Measurements from ENCODE around the gene BTG4. TPM values are rescaled to one million over a fixed set of nuclear protein-coding genes. Genes with fewer than 3 reads are reported as not detected.

BTG4 gene
- total and polyA plus RNA-seq, 2 of the 8 experiments (the other 6 are each of a cell fraction or from before 2014, with no cell fraction given), result 0.06 TPM; not detected in 1

- Histone ChIP-seq H2BK5ac (ENCODE audit: low read depth, low read length) (no peak overlapping the region), H3K4me1 (replicated peaks in 1 of 4; ENCODE audit: control insufficient read depth in 3 of 4, insufficient read depth in 4 of 4, low read length in 3 of 4) (peaks cover 0 to 6% (median 2%) of the 10 kb centered on the region in 4 experiments; a peak in 4 of 7 replicates), H3K36me3 (ENCODE audit: control insufficient read depth in 2 of 4, insufficient read depth in 4 of 4, low read length in 3 of 4) (no peaks in the 10 kb centered on the region), H3K79me1 (ENCODE audit: low read depth, low read length) (no peaks in the 10 kb centered on the region), H3K4me3 (ENCODE audit: extremely low read depth in 1 of 4, insufficient read depth in 2 of 4, low read depth in 3 of 4, low read length in 4 of 4) (no peak overlapping the region), H3K23me2 (ENCODE audit: low read depth, low read length) (peaks cover 2% of the 10 kb centered on the region; the same call in 1 of the 2 replicates), H3K79me2 (ENCODE audit: control insufficient read depth in 1 of 2, insufficient read depth in 2 of 2, low read length in 2 of 2) (no peaks in the 10 kb centered on the region), H3K18ac (ENCODE audit: extremely low read depth, low read length) (no peak overlapping the region), H2BK15ac (ENCODE audit: low read length) (0 out of 2 replicates have a peak overlapping the region, but pooled peaks have one; percentile 16), H3K4ac (replicated peaks; ENCODE audit: insufficient read length, low read depth, low read length) (no peak overlapping the region), H3K9ac (replicated peaks in 1 of 4; ENCODE audit: extremely low read depth in 1 of 4, low read depth in 3 of 4, low read length in 3 of 4) (no peak overlapping the region), H2AK5ac (ENCODE audit: low read depth, low read length) (no peak overlapping the region), H4K91ac (replicated peaks; ENCODE audit: insufficient read length, low read length) (no peak overlapping the region), H3K9me3 (ENCODE audit: insufficient read depth in 2 of 2, low read depth in 1 of 2, low read length in 1 of 2) (no peaks in the 10 kb centered on the region), H4K8ac (ENCODE audit: extremely low read depth, insufficient read depth, low read length) (no peak overlapping the region), H2BK20ac (ENCODE audit: low read length) (no peak overlapping the region), H2BK12ac (ENCODE audit: low read depth, low read length) (no peak overlapping the region), H3K27me3 (replicated peaks in 1 of 4; ENCODE audit: control insufficient read depth in 3 of 4, extremely low read depth in 1 of 4, insufficient read depth in 3 of 4, low read length in 3 of 4) (0 out of 7 replicates have a peak, but pooled peaks cover 0 to under 1% (median 0%) of the 10 kb centered on the region in 4 experiments), H2AFZ (ENCODE audit: low read length) (peak overlapping the region; percentile 20; the same call in 1 of the 2 replicates), H3K23ac (ENCODE audit: insufficient read length) (no peak overlapping the region), H3K56ac (replicated peaks; ENCODE audit: insufficient read length, low read depth, low read length) (no peak overlapping the region), H4K20me1 (replicated peaks in 1 of 2; ENCODE audit: control insufficient read depth in 1 of 2, insufficient read depth in 2 of 2, low read length in 2 of 2) (no peaks in the 10 kb centered on the region), H2BK120ac (replicated peaks; ENCODE audit: low read depth, low read length) (no peak overlapping the region), H3K27ac (ENCODE audit: low read depth, low read length) (no peak overlapping the region), H3K4me2 (ENCODE audit: insufficient read depth in 1 of 2, low read depth in 2 of 2, low read length in 2 of 2) (no peak overlapping the region), H4K5ac (ENCODE audit: insufficient read length, low read depth, low read length) (no peak overlapping the region), H3K14ac (ENCODE audit: insufficient read length) (no peak overlapping the region)
- FAIRE-seq (no peak), DNase-seq (ENCODE audit: low read depth in 1 of 2, low spot score in 2 of 2) (no peak)
- WGBS, 2 experiments (ENCODE audit: extremely low coverage in 1 of 2, insufficient coverage in 1 of 2, insufficient read length in 1 of 2, insufficient replicate concordance in 2 of 2, low coverage in 1 of 2, low lambda C conversion rate in 2 of 2, missing lambda C conversion rate in 1 of 2), result 93% methylated on average over 2 of the region's 2 CpGs; no CpG with 5 or more reads in 1 of the 2 experiments
- CTCF ChIA-PET (ENCODE audit: partially characterized antibody), result interaction anchor here (0.6 to 5.5 kb wide), 27 partner anchors 8 to 424 kb away, joined by 3 to 72 read pairs (median 6); partner anchors contain the start of genes HOATZ, POU2AF1 and POU2AF3
- POLR2A ChIA-PET (ENCODE audit: partially characterized antibody), result no interaction called here
Measured at GRCh38 chr11:111445586-111445985, 66.6 kb downstream of the BTG4 start.

All from H1 (cell line).